ENCODE results near the gene INTS11.

INTS11 gene

GRCh38 chr1:1312450-1313314 lies 11.8 kb downstream of the INTS11 start:
- DNase-seq (ENCODE audit: low read depth): no peak

GRCh38 chr1:1311107-1312104 lies 13.1 kb downstream of the INTS11 start:
- no peak for DNase-seq (ENCODE audit: low read depth)

GRCh38 chr1:1310476-1311053 lies 13.9 kb downstream of the INTS11 start:
- DNase-seq (ENCODE audit: low read depth): no peak

- DNase-seq (ENCODE audit: low read depth): no peak
Observed at GRCh38 chr1:1310109-1310385, 14.4 kb downstream of the INTS11 start.

DNA sequence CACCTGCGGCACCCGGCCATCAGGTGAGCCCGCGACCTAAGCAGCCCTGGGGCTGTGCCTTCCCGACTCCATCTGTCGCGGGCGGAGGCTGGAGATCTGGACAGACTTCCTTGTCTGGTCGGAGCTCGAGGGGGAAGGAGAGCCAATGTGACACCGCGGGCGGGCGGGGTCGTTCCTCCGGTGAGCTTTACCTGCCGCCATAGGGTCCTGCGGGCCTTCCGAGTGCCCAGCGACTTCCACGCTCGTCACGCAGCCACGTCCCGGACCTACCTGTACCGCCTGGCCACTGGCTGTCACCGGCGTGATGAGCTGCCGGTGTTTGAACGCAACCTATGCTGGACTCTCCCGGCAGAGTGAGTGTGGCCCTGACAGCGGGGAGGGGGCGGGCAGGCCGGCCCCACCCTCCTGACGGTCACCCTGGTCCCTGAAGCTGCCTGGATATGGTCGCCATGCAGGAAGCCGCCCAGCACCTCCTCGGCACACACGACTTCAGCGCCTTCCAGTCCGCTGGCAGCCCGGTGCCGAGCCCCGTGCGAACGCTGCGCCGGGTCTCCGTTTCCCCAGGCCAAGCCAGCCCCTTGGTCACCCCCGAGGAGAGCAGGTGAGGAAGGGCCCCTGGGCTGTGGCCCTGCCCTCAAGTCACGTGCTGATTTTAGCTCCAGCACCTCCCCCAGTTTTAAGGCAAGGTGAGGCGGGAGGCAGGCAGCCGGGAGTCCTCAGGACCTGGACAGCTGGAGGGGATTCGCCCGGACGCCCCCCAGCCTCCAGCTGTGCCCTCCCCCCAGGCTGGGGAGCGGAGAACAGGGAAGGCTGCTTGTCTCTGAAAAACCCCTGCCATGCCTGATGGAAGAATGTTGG lies 15.0 kb downstream of the INTS11 start:
- no peak for DNase-seq (ENCODE audit: low read depth)

DNA sequence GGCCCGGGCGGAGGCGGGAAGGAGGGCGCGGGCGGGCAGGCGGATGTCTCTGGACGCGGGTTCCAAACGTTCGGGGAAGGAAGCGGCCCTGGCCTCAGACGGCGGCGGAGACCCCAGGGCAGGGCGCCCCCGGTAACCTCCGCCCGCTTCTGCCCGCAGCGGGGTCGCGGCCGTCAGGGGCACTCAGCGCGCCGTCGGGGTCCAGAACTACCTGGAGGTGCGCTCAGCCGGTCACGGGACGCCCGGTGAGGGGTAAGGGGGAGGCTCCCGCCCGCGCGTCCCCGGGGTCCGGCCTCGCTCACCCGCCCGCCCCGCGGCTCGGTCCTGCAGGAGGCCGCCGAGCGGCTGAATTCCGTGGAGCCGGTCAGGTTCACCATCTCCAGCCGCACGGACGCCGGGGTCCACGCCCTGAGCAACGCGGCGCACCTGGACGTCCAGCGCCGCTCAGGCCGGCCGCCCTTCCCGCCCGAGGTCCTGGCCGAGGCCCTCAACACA lies 15.7 kb downstream of the INTS11 start:
- DNase-seq (ENCODE audit: low read depth): no peak

DNA sequence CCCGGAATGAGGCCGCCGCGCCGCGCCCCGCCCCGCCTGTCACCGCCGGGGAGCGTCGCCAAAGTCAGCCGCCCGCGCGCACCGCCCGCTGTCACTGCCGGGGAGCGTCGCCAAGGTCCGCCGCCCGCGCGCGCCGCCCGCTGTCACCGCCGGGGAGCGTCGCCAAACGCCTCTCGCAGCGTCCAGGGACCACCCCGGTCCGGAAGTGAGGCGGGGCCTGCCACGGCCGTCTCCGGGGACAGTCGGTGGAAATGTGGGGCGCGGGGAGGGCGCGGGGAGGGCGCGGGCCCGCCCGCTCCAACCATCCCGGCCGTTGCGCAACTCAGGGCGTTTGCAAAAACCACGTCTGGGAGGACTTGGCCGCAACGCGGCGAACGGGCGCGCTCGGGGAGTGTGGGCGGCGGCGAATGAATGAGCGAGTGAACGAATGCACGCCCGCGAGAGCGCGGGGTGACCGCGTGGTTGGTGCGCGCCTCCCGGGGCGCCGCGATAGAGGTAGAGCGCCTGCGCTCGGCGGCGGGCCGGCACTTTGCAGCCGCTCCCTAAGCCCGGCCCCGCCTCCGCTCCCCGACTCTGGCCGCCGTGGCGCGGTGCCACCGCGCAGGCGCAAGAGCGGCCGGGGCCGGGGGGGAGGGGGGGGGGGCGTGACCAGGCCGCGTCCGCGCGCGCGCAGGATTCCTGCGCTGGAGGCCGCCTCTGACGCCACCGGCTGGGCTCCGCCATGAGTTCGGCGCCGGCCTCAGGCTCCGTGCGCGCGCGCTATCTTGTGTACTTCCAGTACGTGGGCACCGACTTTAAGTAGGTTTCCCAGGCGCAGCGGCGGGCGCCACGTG lies 16.3 kb downstream of the INTS11 start, which contains the start of the genes ACAP3 and PUSL1:
Gene ACAP3 (minus strand): TSS at position 8 of the 833 bp plus-strand sequence. CDS start 115 bp downstream, outside the sequence.
Gene PUSL1 (plus strand): TSS at position 675 of the 833 bp plus-strand sequence. CDS start 47 bp downstream, at position 722.
- DNase-seq (ENCODE audit: low read depth): peak; percentile 73

DNA sequence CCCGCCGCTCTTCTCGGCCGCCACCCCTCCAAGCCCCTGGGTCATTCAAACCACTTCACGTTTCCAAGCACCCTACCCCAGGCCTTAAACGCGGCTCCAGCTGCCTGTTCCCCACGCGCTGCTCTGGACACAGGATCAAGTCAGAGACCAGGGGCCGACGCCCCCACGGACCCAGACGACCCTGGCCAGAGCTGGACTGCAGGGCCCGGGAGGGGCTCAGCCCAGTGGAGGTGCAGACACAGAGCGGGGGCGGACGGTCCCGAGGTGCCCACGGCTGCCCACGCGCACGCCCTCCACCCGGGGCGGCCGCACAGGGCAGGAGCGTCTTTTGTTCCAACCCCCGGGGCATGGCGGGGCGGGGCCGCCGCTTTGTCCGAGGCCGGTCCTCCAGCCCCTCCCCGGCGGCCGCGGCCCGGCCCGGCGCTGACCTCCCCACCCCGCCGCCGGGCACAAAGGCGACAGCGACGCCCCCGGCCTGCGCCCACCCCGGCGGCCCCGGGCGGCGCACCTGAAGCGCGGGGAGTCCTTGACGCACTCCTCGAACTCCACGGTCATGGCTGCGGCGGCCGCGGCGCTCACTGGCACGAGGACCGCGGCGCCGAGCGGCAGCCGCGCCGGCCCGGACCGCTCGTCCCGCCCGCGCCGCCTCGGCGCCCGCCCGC lies 17.1 kb downstream of the INTS11 start:
- DNase-seq (ENCODE audit: low read depth): no peak

- no peak for DNase-seq (ENCODE audit: low read depth)
Observed at GRCh38 chr1:1306661-1307260, 17.7 kb downstream of the INTS11 start.

DNA sequence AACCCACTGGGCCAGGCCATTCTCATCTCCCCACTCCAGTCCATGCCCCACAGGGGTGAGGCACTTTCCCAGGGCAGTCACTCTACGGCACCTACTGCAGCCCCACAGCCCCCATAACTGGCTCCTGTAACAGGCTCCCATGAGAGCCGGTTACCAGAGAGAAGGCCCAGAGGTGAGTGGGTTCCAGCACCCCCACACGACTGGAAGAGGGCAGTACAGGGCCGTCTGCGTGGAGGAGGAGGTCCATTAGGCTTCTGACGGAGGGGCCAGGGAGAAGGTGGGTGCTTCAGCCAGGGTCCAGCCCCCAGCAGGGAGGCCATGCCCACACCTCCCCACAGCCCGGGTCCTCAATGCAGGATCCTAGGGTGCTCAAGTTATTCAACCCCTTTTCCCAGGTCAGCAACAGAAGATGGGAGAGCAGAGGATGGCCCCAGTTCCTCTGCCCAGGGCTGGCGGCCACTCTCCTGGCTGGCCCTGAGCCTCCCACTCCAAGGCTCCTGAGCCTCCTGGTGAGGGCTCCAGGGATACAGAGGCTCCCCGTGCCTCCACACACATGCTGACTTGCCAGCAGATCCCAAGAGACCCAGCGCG lies 18.3 kb downstream of the INTS11 start:
- no peak for DNase-seq (ENCODE audit: low read depth)

GRCh38 chr1:1305300-1306069 lies 19.0 kb downstream of the INTS11 start:
- no peak for DNase-seq (ENCODE audit: low read depth)

DNA sequence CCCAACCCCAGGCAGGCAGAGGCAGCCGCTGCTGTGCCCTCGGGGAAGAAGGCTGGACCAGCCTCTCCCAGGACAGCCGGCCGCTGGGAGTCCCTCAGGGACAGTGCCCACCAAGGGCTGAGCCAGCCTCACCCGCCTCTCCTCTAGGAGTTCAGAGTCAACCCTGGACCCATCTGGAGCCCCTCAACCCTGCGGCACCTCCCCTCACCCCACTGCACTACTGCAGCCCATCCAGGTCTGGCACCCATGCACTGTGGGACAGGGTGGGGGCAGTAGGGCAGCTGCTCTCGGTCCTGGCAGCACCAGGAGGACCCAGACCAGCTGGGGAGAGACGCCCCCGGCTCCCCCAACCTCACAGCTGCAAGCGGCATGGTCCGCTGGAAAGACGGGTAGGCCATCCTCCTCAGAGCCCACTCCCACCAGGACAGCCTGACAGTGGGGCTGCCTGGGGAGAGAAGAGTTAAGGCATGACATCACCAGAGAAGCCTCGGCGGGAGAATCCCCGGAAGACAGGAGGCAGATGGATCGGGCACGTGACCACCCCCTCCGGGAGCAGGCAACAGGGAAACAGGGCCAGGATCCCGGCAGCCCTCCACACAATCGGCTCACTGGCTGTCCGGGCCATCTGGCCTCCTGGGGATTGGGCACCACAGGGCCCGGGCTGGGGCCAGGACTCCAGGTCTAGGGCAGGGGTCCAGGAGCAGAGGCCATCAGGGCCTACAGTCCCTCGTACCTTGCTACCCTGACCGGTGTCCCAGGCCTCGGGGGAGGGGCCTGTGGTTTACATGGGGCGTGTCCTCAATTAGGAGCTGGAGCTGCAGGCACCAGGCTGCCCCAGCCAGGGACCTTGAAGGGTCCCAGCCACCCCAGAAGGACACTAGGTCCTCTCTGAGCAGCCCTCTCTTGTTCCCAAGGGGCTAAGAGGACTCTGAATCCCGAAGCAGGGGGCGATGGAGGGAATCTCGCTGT lies 19.8 kb downstream of the INTS11 start:
- DNase-seq (ENCODE audit: low read depth): peak; percentile 31

- no peak for DNase-seq (ENCODE audit: low read depth)
Observed at GRCh38 chr1:1303736-1304135, 20.7 kb downstream of the INTS11 start.

DNA sequence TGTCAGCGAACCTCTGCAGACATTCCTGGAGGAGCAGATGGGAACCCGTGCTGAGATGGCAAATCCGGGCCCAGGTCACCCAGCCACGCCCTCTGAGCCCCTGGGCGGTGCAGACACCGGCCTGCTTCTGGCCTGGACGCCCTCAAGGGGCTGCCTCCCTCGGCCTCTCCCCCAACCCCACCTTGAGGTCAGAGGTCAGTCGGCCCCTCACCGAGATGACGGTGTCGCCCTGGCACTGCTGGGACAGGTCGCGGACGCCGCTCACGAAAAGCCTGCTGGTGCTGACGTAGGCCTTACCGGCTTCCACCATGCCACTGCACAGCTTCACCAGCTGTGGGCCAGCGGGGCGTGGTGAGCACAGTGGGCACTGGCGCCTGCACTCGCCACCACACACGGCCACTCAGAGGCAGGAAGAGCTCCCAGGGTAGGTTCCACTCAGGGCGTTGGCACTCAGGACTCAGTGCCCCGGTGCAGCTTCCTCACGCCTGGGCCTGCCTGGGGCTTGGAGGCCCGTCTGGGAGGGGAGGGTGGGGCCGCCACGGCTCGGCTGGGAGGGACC lies 21.4 kb downstream of the INTS11 start:
- no peak for DNase-seq (ENCODE audit: low read depth)

- no peak for DNase-seq (ENCODE audit: low read depth)
Observed at GRCh38 chr1:1302006-1302430, 22.4 kb downstream of the INTS11 start.

DNA sequence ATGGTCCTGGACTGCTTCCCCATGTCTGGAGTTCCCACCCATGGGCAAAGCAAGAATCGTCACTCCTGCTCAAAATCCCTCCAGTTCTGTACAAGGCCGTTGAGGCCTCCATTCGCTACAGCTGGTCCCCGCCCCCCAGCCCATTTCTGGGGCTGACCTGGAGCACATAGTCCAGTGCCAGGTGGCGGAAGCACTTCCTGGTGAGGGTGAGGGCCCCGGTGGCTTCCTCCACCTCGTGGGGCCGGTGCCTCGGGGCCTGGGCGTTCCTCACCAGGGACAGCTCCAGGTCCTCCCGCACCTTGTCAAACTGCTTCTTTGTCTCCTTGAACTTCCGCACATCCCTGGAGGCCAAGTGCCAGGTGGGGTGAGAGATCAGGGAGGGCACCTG lies 24.1 kb downstream of the INTS11 start:
- DNase-seq (ENCODE audit: low read depth): no peak
